Tibial nerve (tissue), 4 donors: ENCODE results near the gene MED16.

Source experiments
- EP300 ChIP-seq, 2 donors: sonication (generic); formaldehyde crosslinking; IDR thresholded peaks; one replicate each; pipeline ENCODE4 v1.6.1; 2017; ENCODE audit warnings: antibody characterized with exemption in 2 of 2, mild to moderate bottlenecking in 1 of 2
- POLR2A ChIP-seq, 2 donors: fragments of 450-650 bp; IDR thresholded peaks; one replicate each; pipeline ENCODE4 v1.6.1; 2017; ENCODE audit warnings: antibody characterized with exemption in 2 of 2, mild to moderate bottlenecking in 2 of 2, moderate library complexity in 2 of 2
- TF ChIP-seq, protein P1 (sequence below), 5 experiments: fragments of 200-600 bp in 3 of 5; fragments of 450-650 bp in 2 of 5; sonication (generic) in 3 of 5; IDR thresholded peaks; one replicate each; pipeline ENCODE4 v1.5.1; 2016 to 2019; ENCODE audit warnings: antibody characterized with exemption in 5 of 5, mild to moderate bottlenecking in 3 of 5, moderate library complexity in 2 of 5

DNA sequence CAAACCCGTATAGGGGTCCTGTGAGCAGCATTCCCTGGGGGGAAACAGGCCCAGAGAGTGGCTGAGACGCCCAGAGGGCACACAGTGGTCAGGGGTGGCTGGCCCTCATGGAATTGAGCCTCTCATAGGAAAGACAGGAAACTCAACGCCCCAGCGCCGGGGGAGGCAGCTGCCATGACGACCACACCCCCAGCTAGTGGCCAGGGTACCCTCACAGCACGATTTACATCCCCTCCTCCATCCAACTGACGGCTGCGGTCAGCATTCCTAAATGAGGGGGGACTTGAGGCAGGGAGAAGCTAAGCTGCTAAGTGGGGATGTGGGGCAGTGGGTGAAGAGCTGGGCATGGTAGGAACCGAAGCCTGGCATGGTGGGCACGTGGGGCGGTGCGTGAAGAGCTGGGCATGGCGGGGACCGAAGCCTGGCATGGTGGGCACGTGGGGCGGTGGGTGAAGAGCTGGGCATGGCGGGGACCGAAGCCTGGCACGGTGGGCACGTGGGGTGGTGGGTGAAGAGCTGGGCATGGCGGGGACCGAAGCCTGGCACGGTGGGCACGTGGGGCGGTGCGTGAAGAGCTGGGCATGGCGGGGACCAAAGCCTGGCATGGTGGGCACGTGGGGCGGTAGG, 10.0 kb downstream of the MED16 start:
- TF ChIP-seq POLR2A (IDR thresholded peaks at IDR 0.05), result no peak
- TF ChIP-seq, protein P1, sequence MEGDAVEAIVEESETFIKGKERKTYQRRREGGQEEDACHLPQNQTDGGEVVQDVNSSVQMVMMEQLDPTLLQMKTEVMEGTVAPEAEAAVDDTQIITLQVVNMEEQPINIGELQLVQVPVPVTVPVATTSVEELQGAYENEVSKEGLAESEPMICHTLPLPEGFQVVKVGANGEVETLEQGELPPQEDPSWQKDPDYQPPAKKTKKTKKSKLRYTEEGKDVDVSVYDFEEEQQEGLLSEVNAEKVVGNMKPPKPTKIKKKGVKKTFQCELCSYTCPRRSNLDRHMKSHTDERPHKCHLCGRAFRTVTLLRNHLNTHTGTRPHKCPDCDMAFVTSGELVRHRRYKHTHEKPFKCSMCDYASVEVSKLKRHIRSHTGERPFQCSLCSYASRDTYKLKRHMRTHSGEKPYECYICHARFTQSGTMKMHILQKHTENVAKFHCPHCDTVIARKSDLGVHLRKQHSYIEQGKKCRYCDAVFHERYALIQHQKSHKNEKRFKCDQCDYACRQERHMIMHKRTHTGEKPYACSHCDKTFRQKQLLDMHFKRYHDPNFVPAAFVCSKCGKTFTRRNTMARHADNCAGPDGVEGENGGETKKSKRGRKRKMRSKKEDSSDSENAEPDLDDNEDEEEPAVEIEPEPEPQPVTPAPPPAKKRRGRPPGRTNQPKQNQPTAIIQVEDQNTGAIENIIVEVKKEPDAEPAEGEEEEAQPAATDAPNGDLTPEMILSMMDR (IDR thresholded peaks at IDR 0.05), result no peak
- TF ChIP-seq EP300 (IDR thresholded peaks at IDR 0.05), result no peak
